Measurements from ENCODE around the gene CLUH.

CLUH gene

DNA sequence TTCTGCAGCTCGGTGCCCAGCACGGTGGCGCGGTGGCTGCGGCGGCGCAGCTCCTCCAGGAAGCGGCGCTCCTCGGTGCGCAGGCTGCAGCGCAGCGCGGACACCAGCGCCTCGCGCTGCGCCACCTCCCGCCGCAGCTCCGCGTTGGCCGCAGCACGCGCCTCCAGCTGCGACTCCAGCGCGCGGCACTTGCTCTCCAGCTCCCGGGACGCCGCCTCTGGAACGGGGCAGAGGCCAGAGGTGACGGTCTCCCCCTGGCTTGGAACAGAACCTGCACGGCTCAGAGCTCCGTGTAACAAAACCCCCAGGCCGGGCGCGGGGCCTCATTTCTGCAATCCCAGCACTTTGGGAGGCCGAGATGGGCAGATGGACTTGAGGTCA, 13.2 kb upstream of the CLUH start:
- no peak overlapping the region for H3K27ac ChIP-seq
- TF ChIP-seq, protein P1, sequence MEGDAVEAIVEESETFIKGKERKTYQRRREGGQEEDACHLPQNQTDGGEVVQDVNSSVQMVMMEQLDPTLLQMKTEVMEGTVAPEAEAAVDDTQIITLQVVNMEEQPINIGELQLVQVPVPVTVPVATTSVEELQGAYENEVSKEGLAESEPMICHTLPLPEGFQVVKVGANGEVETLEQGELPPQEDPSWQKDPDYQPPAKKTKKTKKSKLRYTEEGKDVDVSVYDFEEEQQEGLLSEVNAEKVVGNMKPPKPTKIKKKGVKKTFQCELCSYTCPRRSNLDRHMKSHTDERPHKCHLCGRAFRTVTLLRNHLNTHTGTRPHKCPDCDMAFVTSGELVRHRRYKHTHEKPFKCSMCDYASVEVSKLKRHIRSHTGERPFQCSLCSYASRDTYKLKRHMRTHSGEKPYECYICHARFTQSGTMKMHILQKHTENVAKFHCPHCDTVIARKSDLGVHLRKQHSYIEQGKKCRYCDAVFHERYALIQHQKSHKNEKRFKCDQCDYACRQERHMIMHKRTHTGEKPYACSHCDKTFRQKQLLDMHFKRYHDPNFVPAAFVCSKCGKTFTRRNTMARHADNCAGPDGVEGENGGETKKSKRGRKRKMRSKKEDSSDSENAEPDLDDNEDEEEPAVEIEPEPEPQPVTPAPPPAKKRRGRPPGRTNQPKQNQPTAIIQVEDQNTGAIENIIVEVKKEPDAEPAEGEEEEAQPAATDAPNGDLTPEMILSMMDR (conservative IDR thresholded peaks at IDR 0.05): no peak

DNA sequence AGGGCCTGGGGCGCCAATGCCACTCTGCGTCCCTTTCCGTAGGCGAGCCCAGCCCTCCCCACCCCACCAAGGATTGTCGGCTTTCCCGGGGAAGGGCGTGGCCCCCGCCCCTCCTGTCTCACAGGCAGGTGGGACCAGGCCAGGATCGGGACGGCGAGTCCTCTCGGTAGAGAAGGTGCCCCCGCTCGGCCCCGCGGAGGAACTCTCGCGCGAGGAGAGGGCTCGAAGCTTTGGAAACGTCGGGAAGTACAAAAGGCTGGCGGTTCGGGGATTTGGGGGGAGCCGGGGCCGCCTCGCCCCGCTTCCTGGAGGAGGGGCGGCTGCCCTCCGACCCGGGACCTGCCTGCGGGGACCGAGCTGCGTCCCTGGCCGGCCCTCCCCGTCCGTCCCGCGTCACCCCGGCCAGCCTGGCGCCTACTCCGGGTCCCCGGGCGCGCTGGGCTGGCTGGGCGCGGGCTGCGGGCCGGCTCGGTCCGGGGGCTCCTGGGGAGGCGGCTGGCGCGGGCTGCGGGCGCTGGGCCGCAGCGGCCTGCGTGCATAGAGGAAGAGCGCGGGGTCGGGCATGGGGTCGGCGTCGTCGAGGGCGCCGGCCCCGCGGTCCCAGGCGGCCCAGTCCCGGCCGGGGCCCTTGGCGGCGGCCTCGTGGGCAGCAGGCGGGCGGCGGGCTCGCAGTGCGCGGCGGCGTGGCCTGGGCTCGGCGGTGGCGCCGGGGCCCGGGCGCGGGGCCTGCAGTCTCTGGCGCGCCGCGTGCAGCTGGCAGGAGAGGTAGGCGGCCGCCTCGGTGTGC, 12.6 kb upstream of the CLUH start:
- H3K27ac ChIP-seq: no peak overlapping the region
- TF ChIP-seq, protein P1 (conservative IDR thresholded peaks at IDR 0.05): no peak

DNA sequence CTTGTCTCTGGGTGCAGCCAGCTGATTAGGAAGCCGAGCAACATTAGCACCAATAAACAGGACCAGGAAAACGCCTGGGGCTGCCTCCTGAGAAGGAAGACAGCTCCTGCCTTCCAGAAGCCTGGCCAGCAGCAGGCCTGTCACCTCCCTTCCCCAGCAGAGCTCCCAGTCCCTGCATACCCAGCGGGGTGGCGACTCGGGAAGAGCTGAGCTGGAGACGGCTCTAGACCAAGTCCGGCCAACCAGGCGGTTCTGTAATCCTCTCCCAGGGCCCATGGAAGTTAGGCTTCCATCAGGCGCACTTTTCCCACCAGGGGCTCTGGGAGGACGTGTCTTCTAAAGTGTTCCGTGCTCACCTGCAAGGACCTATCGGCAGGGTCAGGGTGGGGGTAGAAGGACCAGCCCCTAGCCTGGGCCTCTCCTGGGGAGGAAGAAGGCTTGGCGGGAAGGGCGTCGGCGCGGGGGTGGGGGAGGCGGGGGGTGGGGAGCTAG, 12.0 kb upstream of the CLUH start:
- no peak overlapping the region for H3K27ac ChIP-seq
- TF ChIP-seq, protein P1 (conservative IDR thresholded peaks at IDR 0.05): no peak

DNA sequence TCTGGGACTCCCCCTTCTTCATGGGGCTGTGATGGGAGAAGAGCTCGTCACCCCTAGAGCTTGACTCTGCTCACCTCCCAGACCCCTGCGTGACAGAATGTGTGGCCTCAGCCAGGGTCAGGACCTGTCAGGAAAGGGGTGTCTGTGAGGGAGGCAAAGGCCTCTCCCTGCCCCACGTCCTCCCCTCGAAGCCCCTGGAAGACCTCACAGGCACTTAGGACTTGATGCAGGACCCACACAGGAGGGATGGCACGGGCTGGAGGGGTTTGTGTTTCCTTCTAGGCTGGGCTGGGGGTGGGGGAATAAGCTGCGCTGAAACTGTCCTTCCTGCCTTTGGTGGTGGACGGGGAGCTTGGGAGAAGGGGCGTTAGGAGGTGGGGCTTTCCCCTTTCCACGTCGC, 11.0 kb upstream of the CLUH start:
- TF ChIP-seq, protein P1 (conservative IDR thresholded peaks at IDR 0.05): no peak
- H3K27ac ChIP-seq: no peak overlapping the region

DNA sequence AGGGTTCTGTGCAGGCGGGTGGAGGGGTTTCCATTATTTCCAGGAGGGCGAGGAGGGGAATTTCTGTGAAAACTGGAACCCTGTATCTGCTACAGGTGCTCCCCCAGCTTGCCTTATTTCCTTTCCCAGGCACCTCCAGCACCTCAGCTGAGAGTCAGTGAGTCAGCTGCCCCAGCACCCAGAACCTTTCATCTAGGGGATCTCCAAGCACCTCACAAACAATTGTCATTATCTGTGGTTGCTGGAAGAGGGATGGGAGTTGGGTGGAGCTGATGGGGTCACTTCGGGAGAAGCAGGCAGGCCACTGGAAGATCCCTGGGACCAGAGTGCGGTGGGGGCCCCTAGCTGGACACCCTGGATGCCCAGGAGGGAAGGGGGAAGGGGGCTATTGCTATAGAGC, 10.0 kb upstream of the CLUH start:
- TF ChIP-seq, protein P1 (conservative IDR thresholded peaks at IDR 0.05): no peak
- no peak overlapping the region for H3K27ac ChIP-seq

DNA sequence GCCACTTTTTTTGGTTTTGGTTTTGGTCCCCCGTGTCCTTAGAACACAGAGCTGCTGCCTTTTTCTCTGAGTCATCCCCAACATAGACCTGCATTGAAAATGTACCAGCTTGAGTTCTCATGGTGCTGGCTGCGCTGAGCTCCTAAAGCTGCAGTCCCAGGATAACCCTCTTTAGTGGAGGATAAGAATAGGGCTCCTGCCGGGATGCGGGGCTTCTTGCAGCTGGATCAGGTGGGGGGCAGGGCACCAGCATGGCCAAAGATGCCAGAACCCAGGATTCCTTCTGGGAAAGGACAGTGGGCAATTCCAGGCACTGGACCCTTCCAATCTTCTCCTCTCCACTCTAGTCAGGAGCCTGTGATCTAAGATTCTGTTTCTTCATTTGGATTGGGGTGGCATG, 8.3 kb upstream of the CLUH start:
- H3K27ac ChIP-seq: no peak overlapping the region
- TF ChIP-seq, protein P1 (conservative IDR thresholded peaks at IDR 0.05): no peak

DNA sequence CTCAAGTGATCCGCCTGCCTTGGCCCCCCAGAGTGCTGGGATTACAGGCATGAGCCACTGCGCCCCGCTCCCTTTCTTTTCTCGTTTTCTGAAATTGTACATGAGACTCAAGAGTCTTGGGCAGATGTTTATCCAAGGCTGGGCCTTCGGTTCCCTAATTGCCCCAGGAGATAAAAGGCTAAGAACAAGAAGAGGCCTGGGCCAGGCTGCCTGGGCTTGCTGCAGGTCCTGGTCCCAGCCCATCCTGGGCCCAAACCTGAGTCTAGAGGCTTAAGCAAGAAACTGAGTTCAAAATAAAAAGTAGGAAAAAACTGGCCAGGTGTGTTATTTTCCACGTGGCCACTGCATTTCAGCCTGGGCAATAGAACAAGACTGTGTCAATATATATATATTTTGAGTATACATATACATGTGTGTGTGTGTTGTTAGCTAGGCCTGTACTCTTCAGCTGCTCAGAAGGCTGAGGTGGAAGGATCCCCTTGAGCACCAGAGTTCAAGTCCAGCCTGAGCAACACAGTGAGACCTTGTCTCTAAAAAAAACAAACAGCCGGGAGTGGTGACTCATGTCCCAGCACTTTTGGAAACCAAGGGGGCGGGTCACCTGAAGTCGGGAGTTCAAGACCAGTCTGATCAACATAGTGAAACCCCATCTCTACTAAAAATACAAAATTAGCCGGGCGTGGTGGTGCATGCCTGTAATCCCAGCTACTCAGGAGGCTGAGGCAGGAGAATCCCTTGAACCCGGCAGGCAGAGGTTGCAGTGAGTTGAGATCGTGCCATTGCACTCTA, 6.8 kb upstream of the CLUH start:
- no peak overlapping the region for H3K27ac ChIP-seq
- TF ChIP-seq, protein P1 (conservative IDR thresholded peaks at IDR 0.05): no peak

Measured in VCaP (cell line).